Astrocyte (in vitro differentiated cells and primary cell): ENCODE measurements around the gene GOLGA5. TPM values are rescaled to one million over a fixed set of nuclear protein-coding genes. Genes with fewer than 3 reads are reported as not detected.

Experiments used
- DNase-seq: peaks from one replicate; pipeline ENCODE4 v3.0.0-alpha.2; 2010; ENCODE audit warnings: low read depth
- FAIRE-seq: peaks from 2 replicates; lab custom pipeline; 2011; peaks lifted over from hg19 to GRCh38; lab: Jason Lieb, UNC
- H2AFZ ChIP-seq: 2 replicates; pipeline ENCODE4 v1.6.0; 2012; ENCODE audit warnings: low read depth, low read length, inconsistent platforms
- H3K27ac ChIP-seq: 2 replicates; pipeline ENCODE4 v1.5.1; 2011; ENCODE audit warnings: low read depth, low read length, inconsistent platforms
- H3K27me3 ChIP-seq: 2 replicates; pipeline ENCODE4 v1.6.0; 2011; ENCODE audit warnings: low read length, inconsistent platforms; ENCODE audit not compliant: insufficient read depth
- H3K36me3 ChIP-seq: 2 replicates; pipeline ENCODE4 v1.5.1; 2011; ENCODE audit warnings: low read length, inconsistent platforms; ENCODE audit not compliant: insufficient read depth
- H3K4me1 ChIP-seq: 2 replicates; pipeline ENCODE4 v1.5.1; 2011; ENCODE audit warnings: low read length, inconsistent platforms; ENCODE audit not compliant: insufficient read depth
- H3K4me2 ChIP-seq: 2 replicates; pipeline ENCODE4 v1.6.0; 2012; ENCODE audit warnings: low read length, inconsistent platforms
- H3K4me3 ChIP-seq: 2 replicates; pipeline ENCODE4 v1.5.1; 2011; ENCODE audit warnings: low read depth, mild to moderate bottlenecking, low read length, inconsistent platforms; ENCODE audit not compliant: insufficient read depth
- H3K79me2 ChIP-seq: 2 replicates; pipeline ENCODE4 v1.6.0; 2012; ENCODE audit warnings: mild to moderate bottlenecking, low read length, inconsistent platforms; ENCODE audit not compliant: insufficient read depth
- H3K9ac ChIP-seq: 2 replicates; pipeline ENCODE4 v1.6.0; 2012; ENCODE audit warnings: mild to moderate bottlenecking, low read length, inconsistent platforms
- H3K9me3 ChIP-seq: 2 replicates; pipeline ENCODE4 v1.5.1; 2012; ENCODE audit warnings: low read depth, mild to moderate bottlenecking, low read length, inconsistent platforms; ENCODE audit not compliant: insufficient read depth
- H4K20me1 ChIP-seq: 2 replicates; pipeline ENCODE4 v1.6.0; 2012; ENCODE audit warnings: low read length, inconsistent platforms; ENCODE audit not compliant: insufficient read depth
- H3K27ac Mint-ChIP-seq: one replicate; pipeline ENCODE4 v1.8.0; 2021; ENCODE audit warnings: mild to moderate bottlenecking, mixed read lengths; ENCODE audit not compliant: unreplicated experiment
- H3K27me3 Mint-ChIP-seq: one replicate; pipeline ENCODE4 v1.8.0; 2021; ENCODE audit warnings: low read depth, mixed read lengths; ENCODE audit not compliant: unreplicated experiment
- H3K36me3 Mint-ChIP-seq: one replicate; pipeline ENCODE4 v1.8.0; 2021; ENCODE audit warnings: low read depth, mixed read lengths; ENCODE audit not compliant: unreplicated experiment
- H3K4me1 Mint-ChIP-seq: one replicate; pipeline ENCODE4 v1.8.0; 2021; ENCODE audit warnings: low read depth, mixed read lengths; ENCODE audit not compliant: unreplicated experiment
- H3K4me3 Mint-ChIP-seq: one replicate; pipeline ENCODE4 v1.8.0; 2021; ENCODE audit warnings: mild to moderate bottlenecking, moderate library complexity, mixed read lengths; ENCODE audit not compliant: unreplicated experiment
- H3K9me3 Mint-ChIP-seq: one replicate; pipeline ENCODE4 v1.8.0; 2021; ENCODE audit warnings: mild to moderate bottlenecking, mixed read lengths; ENCODE audit not compliant: unreplicated experiment
- CTCF ChIP-seq: IDR thresholded peaks from 2 replicates; pipeline ENCODE4 v1.5.1; 2011; ENCODE audit warnings: low read depth, mild to moderate bottlenecking, inconsistent platforms, low read length, moderate library complexity; ENCODE audit not compliant: insufficient read depth
- EZH2 ChIP-seq: IDR thresholded peaks from 2 replicates; pipeline ENCODE4 v1.6.1; 2012; ENCODE audit warnings: mild to moderate bottlenecking, low read length, inconsistent platforms; ENCODE audit not compliant: insufficient read depth
- total RNA-seq: library from RNA; stranded (reverse); gene quantifications from 2 replicates; pipeline ENCODE4 v1.2.1, GENCODE V29; 2021

The GOLGA5 gene
- total RNA-seq, 1 donor from 2014 or later, result 43.1 TPM

GRCh38 chr14:92750994-92751400, 43.1 kb upstream of the GOLGA5 start:
- H3K4me3 ChIP-seq, result no peak overlapping the region
- H4K20me1 ChIP-seq, result peaks cover 6% of the 10 kb centered on the region
- H3K27ac ChIP-seq, result no peak overlapping the region
- H3K4me1 ChIP-seq, result no peaks in the 10 kb centered on the region
- Mint-ChIP-seq H3K9me3 (peaks cover 3% of the 10 kb centered on the region), H3K4me1 (peaks cover 20% of the 10 kb centered on the region), H3K36me3 (peaks cover 4% of the 10 kb centered on the region), H3K27ac (no peak overlapping the region), H3K4me3 (no peak overlapping the region), H3K27me3 (peaks cover 6% of the 10 kb centered on the region)
- H3K79me2 ChIP-seq, result no peaks in the 10 kb centered on the region
- FAIRE-seq (no peak), DNase-seq (no peak)
- H3K36me3 ChIP-seq, result no peaks in the 10 kb centered on the region
- no peak overlapping the region for H2AFZ ChIP-seq
- H3K9ac ChIP-seq, result no peak overlapping the region
- no peaks in the 10 kb centered on the region for H3K9me3 ChIP-seq
- H3K27me3 ChIP-seq, result peaks cover 8% of the 10 kb centered on the region
- H3K4me2 ChIP-seq, result no peak overlapping the region
- TF ChIP-seq EZH2 (no peak), CTCF (no peak)

GRCh38 chr14:92751819-92752218, 42.3 kb upstream of the GOLGA5 start:
- H3K79me2 ChIP-seq, result no peaks in the 10 kb centered on the region
- peaks cover 6% of the 10 kb centered on the region for H3K27me3 Mint-ChIP-seq
- no peak overlapping the region for H3K9ac ChIP-seq
- DNase-seq (no peak), FAIRE-seq (no peak)
- H3K4me3 ChIP-seq, result no peak overlapping the region
- H3K4me1 Mint-ChIP-seq, result peaks cover 14% of the 10 kb centered on the region
- peaks cover 3% of the 10 kb centered on the region for H3K9me3 Mint-ChIP-seq
- TF ChIP-seq CTCF (no peak), EZH2 (no peak)
- H3K9me3 ChIP-seq, result no peaks in the 10 kb centered on the region
- no peak overlapping the region for H3K27ac Mint-ChIP-seq
- H3K36me3 ChIP-seq, result no peaks in the 10 kb centered on the region
- no peaks in the 10 kb centered on the region for H4K20me1 ChIP-seq
- H3K4me1 ChIP-seq, result no peaks in the 10 kb centered on the region
- H3K27ac ChIP-seq, result no peak overlapping the region
- no peak overlapping the region for H2AFZ ChIP-seq
- H3K4me3 Mint-ChIP-seq, result no peak overlapping the region
- no peak overlapping the region for H3K4me2 ChIP-seq
- peaks cover 8% of the 10 kb centered on the region for H3K27me3 ChIP-seq
- peaks cover 2% of the 10 kb centered on the region for H3K36me3 Mint-ChIP-seq

GRCh38 chr14:92753250-92753649, 40.9 kb upstream of the GOLGA5 start:
- no peak for DNase-seq
- Histone ChIP-seq H3K4me2 (no peak overlapping the region), H3K27ac (no peak overlapping the region), H3K4me3 (no peak overlapping the region), H3K9me3 (no peaks in the 10 kb centered on the region), H3K27me3 (peaks cover 8% of the 10 kb centered on the region), H3K4me1 (no peaks in the 10 kb centered on the region), H3K36me3 (no peaks in the 10 kb centered on the region), H2AFZ (no peak overlapping the region), H3K79me2 (no peaks in the 10 kb centered on the region), H3K9ac (no peak overlapping the region), H4K20me1 (no peaks in the 10 kb centered on the region)
- Mint-ChIP-seq H3K27me3 (peaks cover 6% of the 10 kb centered on the region), H3K4me3 (no peak overlapping the region), H3K4me1 (peaks cover 5% of the 10 kb centered on the region), H3K36me3 (peaks cover 2% of the 10 kb centered on the region), H3K9me3 (peaks cover 7% of the 10 kb centered on the region), H3K27ac (peak overlapping the region; percentile 62)
- FAIRE-seq, result no peak
- TF ChIP-seq EZH2, result no peak
- no peak for TF ChIP-seq CTCF
